MCF 10A (cell line): ENCODE measurements around the gene NDUFS6. TPM values are rescaled to one million over a fixed set of nuclear protein-coding genes. Genes with fewer than 3 reads are reported as not detected.
"Not testable (repeated sequence)": the region's sequence is repeated elsewhere in the genome, so short reads cannot be mapped to it uniquely, and the experiment has no call there.

Source experiments
- BruUV-seq: library from RNA; stranded (reverse); fragments of 400-500 nt; replicated peaks from 2 replicates; lab custom pipeline; 2021; lab: Mats Ljungman, UMichigan
- CTCF ChIA-PET: fragments of 300-600 bp; sonication (Branson Sonifier 250); formaldehyde crosslinking; extraction: SDS; loops from one replicate; lab custom pipeline; 2021; ENCODE audit warnings: antibody characterized with exemption, inconsistent platforms; lab: Yijun Ruan, JAX
- POLR2A ChIA-PET: fragments of 300-600, 350-650 bp; sonication (Branson Sonifier 250); formaldehyde crosslinking; extraction: SDS; loops from one replicate; lab custom pipeline; 2020; ENCODE audit warnings: antibody characterized with exemption, inconsistent platforms; lab: Yijun Ruan, JAX
- DNase-seq: peaks from one replicate; pipeline ENCODE4 v3.0.0-alpha.2; 2018; ENCODE audit not compliant: unreplicated experiment
- H3K27ac Mint-ChIP-seq: one replicate; pipeline ENCODE4 v1.8.0; 2022; ENCODE audit warnings: mild to moderate bottlenecking, low read depth, mixed read lengths; ENCODE audit not compliant: unreplicated experiment
- H3K27me3 Mint-ChIP-seq: one replicate; pipeline ENCODE4 v1.8.0; 2022; ENCODE audit warnings: mixed read lengths; ENCODE audit not compliant: insufficient read depth, unreplicated experiment
- H3K36me3 Mint-ChIP-seq: one replicate; pipeline ENCODE4 v1.8.0; 2022; ENCODE audit warnings: mild to moderate bottlenecking, moderate library complexity, mixed read lengths; ENCODE audit not compliant: insufficient read depth, unreplicated experiment
- H3K4me1 Mint-ChIP-seq: one replicate; pipeline ENCODE4 v1.8.0; 2022; ENCODE audit warnings: mixed read lengths; ENCODE audit not compliant: insufficient read depth, unreplicated experiment
- H3K4me3 Mint-ChIP-seq: one replicate; pipeline ENCODE4 v1.8.0; 2022; ENCODE audit warnings: mild to moderate bottlenecking, moderate library complexity, mixed read lengths; ENCODE audit not compliant: unreplicated experiment
- H3K9me3 Mint-ChIP-seq: one replicate; pipeline ENCODE4 v1.8.0; 2022; ENCODE audit warnings: mixed read lengths; ENCODE audit not compliant: unreplicated experiment
- CTCF ChIP-seq: fragments of 200-600 bp; IDR thresholded peaks from one replicate; pipeline ENCODE4 v1.8.0; 2022; ENCODE audit warnings: antibody characterized with exemption, mild to moderate bottlenecking; ENCODE audit not compliant: unreplicated experiment
- intact Hi-C: fragments of 100-400 bp; cut with micrococcal nuclease; formaldehyde crosslinking; loops from 2 replicates; pipeline ENCODE4 v1.14.1; 2022
- total RNA-seq: library from RNA; stranded (reverse); gene quantifications from 2 replicates; pipeline ENCODE4 v1.2.3, GENCODE V29; 2022

Gene NDUFS6
- total RNA-seq, 1 experiment from 2014 or later: 65.6 TPM

- Mint-ChIP-seq H3K27me3 (no peaks in the 10 kb centered on the region), H3K36me3 (no peaks in the 10 kb centered on the region), H3K4me3 (no peak overlapping the region), H3K4me1 (peaks cover 6% of the 10 kb centered on the region), H3K27ac (no peak overlapping the region), H3K9me3 (no peaks in the 10 kb centered on the region)
- BruUV-seq: no TSS peak
- POLR2A ChIA-PET: interaction anchor here (1.3 kb wide), 1 partner anchor 12 kb away, joined by 5 read pairs; the partner anchor contains the start of gene MRPL36
- CTCF ChIA-PET: interaction anchor here (0.6 kb wide), 1 partner anchor 251 kb away, joined by 3 read pairs; no protein-coding TSS in a partner anchor
- no peak for TF ChIP-seq CTCF
- intact Hi-C loops: no loop called here
- no peak for DNase-seq
These were observed 12.4 kb upstream of the NDUFS6 start for GRCh38 chr5:1788828-1789227.

GRCh38 chr5:1789438-1789833 is 11.8 kb upstream of the NDUFS6 start:
- POLR2A ChIA-PET: interaction anchor here (0.9 to 1.5 kb wide), 4 partner anchors 11 to 98 kb away, joined by 3 to 4 read pairs (median 3); no protein-coding TSS in a partner anchor
- BruUV-seq, CTCF ChIA-PET, H3K4me1 Mint-ChIP-seq, H3K27me3 Mint-ChIP-seq, H3K9me3 Mint-ChIP-seq, H3K36me3 Mint-ChIP-seq, intact Hi-C loops: not testable (repeated sequence)
- DNase-seq: peak; percentile 56
- peak overlapping the region; percentile 2 for H3K27ac Mint-ChIP-seq
- H3K4me3 Mint-ChIP-seq: peak overlapping the region; percentile 2

GRCh38 chr5:1789834-1790471 is 11.3 kb upstream of the NDUFS6 start:
- Mint-ChIP-seq H3K4me1 (peaks cover 6% of the 10 kb centered on the region), H3K36me3 (no peaks in the 10 kb centered on the region), H3K27me3 (no peaks in the 10 kb centered on the region), H3K4me3 (peak overlapping the region; percentile 2), H3K9me3 (no peaks in the 10 kb centered on the region), H3K27ac (peak overlapping the region; percentile 2)
- peak; percentile 26 for DNase-seq
- TF ChIP-seq CTCF: no peak
- ChIA-PET CTCF (no interaction called here), POLR2A (interaction anchor here (0.6 to 1.5 kb wide), 5 partner anchors 11 to 102 kb away, joined by 3 to 4 read pairs (median 3); no protein-coding TSS in a partner anchor)
- TSS peak; percentile 77 for BruUV-seq
- intact Hi-C loops: no loop called here

GRCh38 chr5:1791176-1791575 is 10.0 kb upstream of the NDUFS6 start:
- H3K27me3 Mint-ChIP-seq: no peaks in the 10 kb centered on the region
- DNase-seq: no peak
- TF ChIP-seq CTCF: no peak
- intact Hi-C loops: no loop called here
- no TSS peak for BruUV-seq
- ChIA-PET POLR2A (no interaction called here), CTCF (no interaction called here)
- no peaks in the 10 kb centered on the region for H3K36me3 Mint-ChIP-seq
- no peak overlapping the region for H3K4me3 Mint-ChIP-seq
- H3K27ac Mint-ChIP-seq: no peak overlapping the region
- H3K9me3 Mint-ChIP-seq: no peaks in the 10 kb centered on the region
- peaks cover 6% of the 10 kb centered on the region for H3K4me1 Mint-ChIP-seq
